ENCODE measurements around the gene SEZ6L. TPM values are rescaled to one million over a fixed set of nuclear protein-coding genes. Genes with fewer than 3 reads are reported as not detected.

Gene SEZ6L
- polyA plus RNA-seq, 1 donor from 2014 or later: not detected

DNA sequence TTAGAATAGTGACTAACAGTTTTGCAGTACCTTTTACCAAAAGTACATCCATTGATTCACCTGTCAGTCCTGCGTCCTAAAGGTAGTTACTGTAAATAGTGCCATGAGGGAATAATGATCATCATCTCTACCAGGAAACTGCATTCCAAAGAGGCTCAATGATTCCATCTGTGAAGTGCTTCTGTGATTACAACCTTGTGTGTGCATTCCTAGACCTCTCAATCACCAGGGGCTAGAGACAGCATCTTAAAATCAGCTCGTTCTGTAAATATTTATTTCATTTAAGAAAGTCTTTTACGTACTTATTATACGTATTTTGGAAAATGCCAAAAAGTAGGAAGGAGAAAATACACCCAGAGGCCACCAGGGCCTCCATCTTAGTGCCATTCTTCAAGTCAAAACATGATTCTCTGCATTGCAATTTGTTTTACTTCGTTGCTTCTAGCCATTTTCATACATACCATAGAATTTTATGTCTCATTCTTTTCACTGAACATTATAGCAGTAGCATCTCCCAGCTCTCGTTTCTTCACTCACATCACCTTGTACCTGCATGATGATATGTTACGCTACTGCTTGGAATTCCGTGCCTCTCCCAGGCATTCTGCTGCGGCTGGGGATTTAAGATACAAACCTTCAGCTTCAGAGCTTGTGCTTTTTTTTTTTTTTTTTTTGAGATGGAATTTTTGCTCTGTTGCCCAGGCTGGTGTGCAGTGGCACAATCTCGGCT, 117.0 kb downstream of the SEZ6L start:
- no peaks in the 10 kb centered on the region for H3K36me3 Mint-ChIP-seq
- peaks cover 10% of the 10 kb centered on the region for H3K27me3 Mint-ChIP-seq
- H3K4me3 Mint-ChIP-seq: peak overlapping the region in 1 of 4 donors; percentile 30
- H3K4me1 Mint-ChIP-seq: peaks cover 0 to 3% (median 2%) of the 10 kb centered on the region in 3 donors
- H3K27ac Mint-ChIP-seq: no peak overlapping the region
- peaks cover 0 to 5% (median 5%) of the 10 kb centered on the region in 3 donors for H3K9me3 Mint-ChIP-seq

DNA sequence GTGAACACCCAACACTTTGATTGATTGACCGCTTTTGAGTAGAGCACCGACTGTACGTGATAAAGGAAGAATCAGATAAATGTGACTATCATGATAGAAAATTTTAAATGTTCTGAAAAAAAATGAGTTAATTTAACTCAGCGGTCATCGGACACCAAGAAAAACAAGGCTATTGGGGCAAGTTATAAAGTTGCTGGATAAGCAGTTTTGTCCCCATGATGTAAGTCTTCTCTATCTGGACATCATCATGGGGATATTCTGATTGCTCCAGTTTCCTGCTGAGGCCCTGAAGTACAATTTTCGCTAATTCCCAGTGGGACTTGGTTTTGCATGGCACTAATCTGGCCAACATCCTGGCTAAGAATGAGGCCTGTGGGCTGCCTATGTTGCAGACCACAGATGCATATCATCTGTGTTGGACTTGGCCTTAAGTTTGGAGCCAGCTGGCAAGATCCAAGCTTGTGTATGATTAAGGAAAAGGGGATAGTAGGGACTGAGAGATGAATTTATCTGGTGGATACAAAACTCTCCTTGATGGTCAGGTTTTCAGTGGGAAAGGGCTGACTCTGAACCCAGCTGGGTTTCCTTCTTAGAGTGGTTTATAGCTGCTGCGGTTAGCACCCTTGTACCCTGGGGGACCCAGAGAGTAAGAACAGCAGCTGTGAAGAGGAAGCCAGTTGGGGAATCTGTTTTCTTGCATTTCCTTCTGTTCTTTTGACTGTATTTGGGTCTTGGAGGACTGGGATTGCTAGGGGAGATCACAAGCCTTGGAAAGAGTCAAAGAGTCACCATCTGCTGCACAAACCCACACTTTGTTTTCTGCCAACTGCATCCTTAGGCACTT, 118.3 kb downstream of the SEZ6L start:
- Mint-ChIP-seq H3K27ac (no peak overlapping the region), H3K4me3 (no peak overlapping the region), H3K27me3 (peaks cover 7% of the 10 kb centered on the region), H3K4me1 (peaks cover 0 to 3% (median 2%) of the 10 kb centered on the region in 3 donors), H3K36me3 (no peaks in the 10 kb centered on the region), H3K9me3 (peaks cover 0 to 5% (median 5%) of the 10 kb centered on the region in 3 donors)

DNA sequence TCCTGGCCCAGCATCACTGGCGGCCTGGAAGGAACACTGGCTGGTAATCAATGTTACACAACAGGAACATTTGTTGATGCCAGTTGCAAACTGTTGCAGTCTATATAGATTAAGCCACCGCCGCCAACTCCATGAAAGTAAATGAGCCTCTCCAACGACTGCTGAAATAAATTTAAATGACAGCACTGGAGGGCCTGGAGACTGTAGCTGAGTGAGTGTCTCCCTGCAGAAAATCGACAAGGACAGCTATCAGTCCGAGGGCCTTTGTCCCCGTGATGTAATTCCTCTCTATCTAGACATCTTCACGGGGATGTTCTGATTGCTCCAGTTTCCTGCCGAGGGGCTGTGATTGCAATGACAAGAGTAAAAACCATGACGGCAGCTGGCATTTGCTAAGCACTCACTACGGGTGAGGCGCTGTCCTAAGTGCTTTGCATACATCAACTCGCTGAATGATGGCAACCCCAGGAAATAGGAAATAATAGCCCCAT, 120.4 kb downstream of the SEZ6L start:
- H3K4me3 Mint-ChIP-seq: no peak overlapping the region
- peaks cover 3 to 9% (median 5%) of the 10 kb centered on the region in 3 donors for H3K4me1 Mint-ChIP-seq
- H3K27me3 Mint-ChIP-seq: peaks cover 3% of the 10 kb centered on the region
- H3K9me3 Mint-ChIP-seq: peaks cover 0 to 3% (median 0%) of the 10 kb centered on the region in 3 donors
- no peak overlapping the region for H3K27ac Mint-ChIP-seq
- no peaks in the 10 kb centered on the region for H3K36me3 Mint-ChIP-seq

DNA sequence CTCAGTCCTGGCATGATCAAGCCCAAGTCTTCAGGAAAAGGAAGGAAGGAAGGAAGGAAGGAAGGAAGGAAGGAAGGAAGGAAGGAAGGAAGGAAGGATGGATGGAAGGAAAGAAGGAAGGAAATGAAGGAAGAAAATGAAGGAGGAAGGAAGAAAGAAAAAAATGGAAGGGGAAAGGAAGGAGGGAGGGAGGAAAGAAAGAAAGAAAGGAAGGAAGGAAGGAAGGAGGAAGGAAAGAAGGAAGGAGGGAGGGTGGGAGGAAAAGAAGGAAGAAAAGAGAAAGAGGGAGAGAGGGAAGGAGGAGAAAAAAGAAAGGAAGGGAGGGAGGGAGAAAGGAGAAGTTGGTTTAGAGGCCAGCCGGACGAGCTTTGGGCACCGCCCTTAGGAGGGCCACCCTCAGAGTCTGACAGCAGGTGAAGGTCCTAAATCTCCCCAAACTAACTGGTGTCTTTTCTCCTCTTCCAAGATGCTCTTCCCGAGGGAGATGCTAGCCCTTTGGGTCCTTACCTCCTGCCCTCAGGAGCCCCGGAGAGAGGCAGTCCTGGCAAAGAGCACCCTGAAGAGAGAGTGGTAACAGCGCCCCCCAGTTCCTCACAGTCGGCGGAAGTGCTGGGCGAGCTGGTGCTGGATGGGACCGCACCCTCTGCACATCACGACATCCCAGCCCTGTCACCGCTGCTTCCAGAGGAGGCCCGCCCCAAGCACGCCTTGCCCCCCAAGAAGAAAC, 122.8 kb downstream of the SEZ6L start:
- H3K4me3 Mint-ChIP-seq: no peak overlapping the region
- H3K9me3 Mint-ChIP-seq: peaks cover 0 to 4% (median 0%) of the 10 kb centered on the region in 3 donors
- no peak overlapping the region for H3K27ac Mint-ChIP-seq
- H3K36me3 Mint-ChIP-seq: peaks cover 2% of the 10 kb centered on the region
- H3K27me3 Mint-ChIP-seq: peaks cover 3% of the 10 kb centered on the region
- H3K4me1 Mint-ChIP-seq: peaks cover 8 to 14% (median 10%) of the 10 kb centered on the region in 3 donors

DNA sequence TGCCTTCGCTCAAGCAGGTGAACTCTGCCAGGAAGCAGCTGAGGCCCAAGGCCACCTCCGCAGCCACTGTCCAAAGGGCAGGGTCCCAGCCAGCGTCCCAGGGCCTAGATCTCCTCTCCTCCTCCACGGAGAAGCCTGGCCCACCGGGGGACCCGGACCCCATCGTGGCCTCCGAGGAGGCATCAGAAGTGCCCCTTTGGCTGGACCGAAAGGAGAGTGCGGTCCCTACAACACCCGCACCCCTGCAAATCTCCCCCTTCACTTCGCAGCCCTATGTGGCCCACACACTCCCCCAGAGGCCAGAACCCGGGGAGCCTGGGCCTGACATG, 123.4 kb downstream of the SEZ6L start:
- peaks cover 3% of the 10 kb centered on the region for H3K27me3 Mint-ChIP-seq
- H3K4me1 Mint-ChIP-seq: peaks cover 8 to 13% (median 10%) of the 10 kb centered on the region in 3 donors
- H3K4me3 Mint-ChIP-seq: no peak overlapping the region
- peaks cover 2% of the 10 kb centered on the region for H3K36me3 Mint-ChIP-seq
- H3K9me3 Mint-ChIP-seq: peaks cover 0 to 4% (median 0%) of the 10 kb centered on the region in 3 donors
- H3K27ac Mint-ChIP-seq: no peak overlapping the region

DNA sequence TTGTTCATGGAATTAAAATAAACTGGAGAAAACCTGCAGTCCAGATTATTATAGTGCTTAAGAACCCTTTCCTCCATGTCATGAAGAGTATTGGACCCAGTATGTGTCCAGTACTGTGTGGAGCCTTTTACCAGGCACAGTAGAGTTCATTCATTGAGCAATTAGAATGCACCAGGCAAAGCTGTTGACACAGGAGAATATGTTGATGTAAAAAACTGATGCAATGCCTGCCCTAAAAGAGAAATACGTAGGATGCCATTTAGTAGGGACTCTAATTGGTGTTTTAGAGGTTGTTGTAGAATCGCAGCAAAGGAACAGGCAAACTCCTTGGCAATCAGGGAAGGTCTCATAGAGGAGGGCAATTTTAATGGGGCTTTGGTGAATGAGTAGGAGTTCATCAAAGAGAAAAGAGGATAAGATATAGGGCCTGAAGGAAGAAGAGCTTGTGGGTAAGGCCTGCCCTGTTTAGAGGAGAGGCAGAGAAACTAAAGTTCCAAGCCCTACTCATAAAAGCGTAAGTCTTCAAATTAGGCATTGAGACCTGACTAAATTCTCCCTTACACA, 126.4 kb downstream of the SEZ6L start:
- no peak overlapping the region for H3K4me3 Mint-ChIP-seq
- peak overlapping the region in 1 of 3 donors; percentile 17 for H3K27ac Mint-ChIP-seq
- peaks cover 0 to 4% (median 0%) of the 10 kb centered on the region in 3 donors for H3K9me3 Mint-ChIP-seq
- H3K27me3 Mint-ChIP-seq: no peaks in the 10 kb centered on the region
- H3K4me1 Mint-ChIP-seq: peaks cover 8 to 11% (median 10%) of the 10 kb centered on the region in 3 donors
- peaks cover 2% of the 10 kb centered on the region for H3K36me3 Mint-ChIP-seq

DNA sequence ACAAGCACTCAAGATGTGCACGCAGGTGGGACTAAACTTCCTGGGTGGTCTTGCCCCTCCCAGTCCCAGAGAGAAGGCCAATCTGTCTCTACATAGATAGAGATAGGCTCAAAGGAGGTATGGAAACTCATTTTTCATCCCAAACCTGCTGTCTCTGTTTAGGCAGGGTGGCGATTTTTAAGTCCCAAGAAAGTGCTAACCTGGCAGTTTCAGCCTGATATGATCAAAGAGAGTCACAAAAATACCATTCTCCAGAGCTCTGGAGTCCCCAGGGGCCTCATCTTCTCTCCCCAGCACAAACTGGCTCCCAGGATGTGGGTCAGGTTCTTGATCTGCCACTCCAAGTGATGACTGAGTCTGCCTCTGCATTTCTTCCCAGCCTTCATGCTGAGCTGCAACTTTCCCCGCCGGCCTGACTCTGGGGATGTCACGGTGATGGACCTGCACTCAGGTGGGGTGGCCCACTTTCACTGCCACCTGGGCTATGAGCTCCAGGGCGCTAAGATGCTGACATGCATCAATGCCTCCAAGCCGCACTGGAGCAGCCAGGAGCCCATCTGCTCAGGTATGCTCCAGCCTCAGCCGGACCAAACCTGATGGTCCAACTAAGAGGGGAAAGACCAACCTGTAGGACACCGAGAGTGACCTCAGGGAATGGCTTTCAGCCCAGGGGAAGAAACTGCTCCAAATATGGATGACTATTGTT, 129.5 kb downstream of the SEZ6L start:
- peaks cover 2% of the 10 kb centered on the region for H3K36me3 Mint-ChIP-seq
- no peak overlapping the region for H3K4me3 Mint-ChIP-seq
- no peak overlapping the region for H3K27ac Mint-ChIP-seq
- peaks cover 9% of the 10 kb centered on the region for H3K27me3 Mint-ChIP-seq
- peaks cover 8 to 11% (median 9%) of the 10 kb centered on the region in 3 donors for H3K4me1 Mint-ChIP-seq
- H3K9me3 Mint-ChIP-seq: peaks cover 0 to 6% (median 0%) of the 10 kb centered on the region in 3 donors

DNA sequence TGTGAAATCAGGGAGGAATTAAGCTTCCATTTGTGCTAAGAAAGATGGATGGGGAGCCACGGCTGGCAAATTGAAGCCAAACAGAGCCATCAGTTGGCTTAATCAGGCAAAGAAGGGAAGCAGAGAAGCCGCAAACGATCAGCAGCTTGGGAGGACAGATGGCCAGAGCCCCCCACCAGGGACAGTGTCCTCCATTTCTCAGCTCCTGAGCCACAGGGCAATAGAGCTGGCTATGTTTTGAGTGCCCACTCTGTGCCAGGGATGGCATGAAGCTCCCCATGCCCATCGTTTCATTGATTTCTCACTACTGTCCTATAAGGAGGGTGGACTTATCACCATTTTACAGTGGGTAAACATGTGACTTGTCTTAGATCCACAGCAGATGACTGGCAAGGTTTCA, 133.5 kb downstream of the SEZ6L start:
- H3K4me3 Mint-ChIP-seq: no peak overlapping the region
- no peaks in the 10 kb centered on the region for H3K4me1 Mint-ChIP-seq
- peaks cover 19% of the 10 kb centered on the region for H3K27me3 Mint-ChIP-seq
- H3K9me3 Mint-ChIP-seq: peaks cover 0 to 4% (median 0%) of the 10 kb centered on the region in 3 donors
- no peak overlapping the region for H3K27ac Mint-ChIP-seq
- no peaks in the 10 kb centered on the region for H3K36me3 Mint-ChIP-seq

DNA sequence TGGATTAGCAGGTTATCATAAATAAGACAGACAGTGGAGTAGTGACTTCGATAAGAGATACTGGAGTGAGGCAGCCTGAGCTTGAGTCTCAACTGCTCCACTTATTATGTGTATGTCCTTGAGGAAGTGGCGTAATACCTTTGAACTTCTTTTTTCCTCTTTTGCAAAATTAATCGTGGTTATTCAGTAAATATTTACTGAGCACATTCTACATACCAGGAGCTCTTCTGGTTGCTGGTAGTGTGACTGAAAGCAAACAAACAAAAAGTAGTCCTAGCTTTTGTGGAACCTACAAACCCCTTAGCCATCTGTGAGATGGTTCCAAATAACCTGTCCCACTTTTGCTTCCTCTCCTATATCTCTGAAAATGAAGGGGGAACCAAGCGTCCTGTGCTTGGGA, 134.2 kb downstream of the SEZ6L start:
- no peaks in the 10 kb centered on the region for H3K4me1 Mint-ChIP-seq
- no peak overlapping the region for H3K27ac Mint-ChIP-seq
- H3K9me3 Mint-ChIP-seq: peaks cover 0 to 4% (median 0%) of the 10 kb centered on the region in 3 donors
- H3K36me3 Mint-ChIP-seq: no peaks in the 10 kb centered on the region
- H3K27me3 Mint-ChIP-seq: peaks cover 19% of the 10 kb centered on the region
- H3K4me3 Mint-ChIP-seq: peak overlapping the region in 1 of 4 donors; percentile 70

DNA sequence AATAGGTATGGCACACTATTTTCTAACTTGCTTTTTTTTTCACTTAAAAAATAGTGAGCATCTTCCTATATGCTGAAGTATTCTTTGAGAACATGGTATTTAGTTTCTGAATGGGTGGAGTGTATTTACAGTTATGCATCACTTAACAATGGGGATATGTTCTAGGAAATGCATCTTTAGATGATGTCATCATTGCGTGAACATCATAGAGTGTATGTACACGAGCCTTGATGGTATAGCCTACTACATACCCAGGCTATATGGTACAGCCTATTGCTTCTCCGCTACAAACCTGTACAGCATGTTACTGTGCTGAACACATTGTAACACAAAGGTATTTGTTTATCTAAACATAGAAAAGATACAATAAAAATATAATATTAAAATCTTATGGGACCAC, 135.5 kb downstream of the SEZ6L start:
- Mint-ChIP-seq H3K4me1 (no peaks in the 10 kb centered on the region), H3K36me3 (no peaks in the 10 kb centered on the region), H3K27me3 (peaks cover 22% of the 10 kb centered on the region), H3K27ac (no peak overlapping the region), H3K4me3 (no peak overlapping the region), H3K9me3 (peaks cover 0 to 4% (median 0%) of the 10 kb centered on the region in 3 donors)

DNA sequence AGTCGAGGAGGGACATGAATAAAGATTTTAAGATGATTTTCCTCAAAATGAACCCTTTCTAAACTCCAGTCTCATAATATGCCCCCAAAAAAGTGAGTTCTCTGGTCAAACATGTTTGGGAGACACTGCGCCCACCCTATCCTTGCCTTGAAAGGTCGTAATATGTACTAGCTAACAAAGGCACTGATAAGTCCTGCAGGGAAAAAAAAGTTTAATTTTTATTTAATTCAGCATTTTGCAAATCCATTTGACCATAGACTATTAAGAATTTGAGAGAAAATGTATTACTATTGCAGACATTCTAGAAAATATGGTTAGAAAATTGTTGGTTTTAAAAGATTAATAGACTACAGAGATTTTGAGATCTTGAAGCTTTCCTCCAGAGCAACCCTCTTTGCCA, 139.2 kb downstream of the SEZ6L start:
- Mint-ChIP-seq H3K27ac (no peak overlapping the region), H3K27me3 (peaks cover 22% of the 10 kb centered on the region)

DNA sequence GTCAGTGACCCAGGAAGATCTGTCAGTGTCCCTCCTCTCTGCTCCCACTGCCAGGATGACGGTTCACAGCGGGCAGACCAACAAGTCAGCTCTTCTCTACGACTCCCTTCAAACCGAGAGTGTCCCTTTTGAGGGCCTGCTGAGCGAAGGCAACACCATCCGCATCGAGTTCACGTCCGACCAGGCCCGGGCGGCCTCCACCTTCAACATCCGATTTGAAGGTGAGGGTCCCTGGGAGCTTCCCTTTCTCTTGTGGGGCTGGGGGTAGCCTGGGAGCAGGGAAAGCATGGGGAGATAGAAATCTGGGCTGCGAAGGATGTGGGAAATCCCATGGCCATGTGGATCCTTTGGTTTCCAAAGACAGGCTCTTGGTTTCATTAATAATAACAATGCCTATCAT, 141.4 kb downstream of the SEZ6L start:
- no peak overlapping the region for H3K4me3 Mint-ChIP-seq
- no peak overlapping the region for H3K27ac Mint-ChIP-seq
- no peaks in the 10 kb centered on the region for H3K9me3 Mint-ChIP-seq
- no peaks in the 10 kb centered on the region for H3K36me3 Mint-ChIP-seq
- H3K27me3 Mint-ChIP-seq: peaks cover 15% of the 10 kb centered on the region
- H3K4me1 Mint-ChIP-seq: no peaks in the 10 kb centered on the region

More for the DNA sequence above, 139.2 kb downstream of the SEZ6L start:
- Mint-ChIP-seq H3K4me1 (no peaks in the 10 kb centered on the region), H3K9me3 (no peaks in the 10 kb centered on the region), H3K4me3 (no peak overlapping the region), H3K36me3 (no peaks in the 10 kb centered on the region)

DNA sequence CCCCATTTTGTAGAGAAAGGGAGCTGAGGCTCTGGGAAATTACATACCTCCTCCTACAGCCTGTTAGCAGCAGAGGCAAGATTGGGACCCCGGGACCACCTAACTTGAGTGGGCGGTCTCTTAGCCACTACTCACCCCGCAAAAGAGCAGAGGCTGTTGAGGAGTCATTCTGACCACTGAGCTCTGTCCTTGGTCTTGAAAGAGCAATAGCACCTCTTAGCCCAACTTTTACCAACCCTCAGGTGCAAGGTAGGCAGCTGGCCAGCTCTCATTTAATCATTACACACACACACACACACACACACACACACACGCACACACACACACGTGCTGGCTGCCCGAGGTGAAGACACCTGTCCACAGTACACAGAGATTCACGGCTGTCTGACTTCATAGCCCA, 144.0 kb downstream of the SEZ6L start:
- no peaks in the 10 kb centered on the region for H3K36me3 Mint-ChIP-seq
- H3K27me3 Mint-ChIP-seq: peaks cover 12% of the 10 kb centered on the region
- H3K4me3 Mint-ChIP-seq: no peak overlapping the region
- H3K27ac Mint-ChIP-seq: no peak overlapping the region
- H3K4me1 Mint-ChIP-seq: no peaks in the 10 kb centered on the region
- peaks cover 0 to 2% (median 0%) of the 10 kb centered on the region in 3 donors for H3K9me3 Mint-ChIP-seq

DNA sequence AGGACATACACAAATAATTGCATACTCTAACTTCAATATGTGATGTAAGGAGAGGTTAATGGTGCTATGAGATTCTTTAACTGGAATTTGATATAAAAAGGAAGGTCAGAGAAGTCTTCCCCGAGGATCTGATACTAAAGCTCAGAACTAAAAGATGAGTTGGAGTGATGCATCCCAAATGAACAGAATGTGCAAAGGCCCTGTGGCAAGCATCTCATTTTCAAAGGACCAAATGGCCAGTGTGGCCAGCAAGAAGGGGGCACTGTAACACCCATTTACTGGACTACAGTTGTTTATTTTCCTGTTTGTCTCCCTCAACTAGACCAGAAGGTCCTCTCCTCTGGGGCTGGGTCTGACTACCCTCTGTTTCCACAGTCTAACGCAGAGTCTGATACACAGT, 144.9 kb downstream of the SEZ6L start:
- Mint-ChIP-seq H3K36me3 (no peaks in the 10 kb centered on the region), H3K4me3 (no peak overlapping the region), H3K9me3 (peaks cover 0 to 2% (median 0%) of the 10 kb centered on the region in 3 donors), H3K27me3 (peaks cover 12% of the 10 kb centered on the region), H3K27ac (no peak overlapping the region), H3K4me1 (no peaks in the 10 kb centered on the region)

Data from IgD-negative memory B cell (primary cell).